Measurements from ENCODE around the gene CS. TPM values are rescaled to one million over a fixed set of nuclear protein-coding genes. Genes with fewer than 3 reads are reported as not detected.
A peak's percentile ranks its signal among the peaks of the same experiment; 100 is the strongest.
"Not testable (repeated sequence)": the region's sequence is repeated elsewhere in the genome, so short reads cannot be mapped to it uniquely, and the experiment has no call there.

CS gene
- total RNA-seq, 1 experiment from 2014 or later = 250 TPM

DNA sequence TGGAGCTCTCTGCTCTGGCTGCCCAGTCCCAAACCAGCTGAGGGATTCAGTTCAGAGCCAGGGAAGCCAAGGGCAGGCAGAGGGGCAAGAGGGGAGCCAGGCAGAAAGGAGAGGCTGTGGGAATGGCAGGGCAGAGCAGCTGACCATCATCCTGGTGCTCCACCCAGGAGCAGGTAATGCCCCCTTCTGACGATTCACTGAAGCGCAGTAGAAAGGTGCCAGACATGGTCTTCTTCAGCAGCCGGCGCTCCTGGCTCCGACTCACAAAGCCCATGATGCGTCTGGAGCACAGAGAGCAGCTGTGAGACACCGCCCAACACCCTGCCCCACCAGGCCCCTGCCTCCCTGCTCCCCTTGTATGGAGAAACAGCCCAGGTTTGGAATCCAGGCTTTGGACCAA is 46.5 kb upstream of the CS start:
- TF ChIP-seq, protein P1, sequence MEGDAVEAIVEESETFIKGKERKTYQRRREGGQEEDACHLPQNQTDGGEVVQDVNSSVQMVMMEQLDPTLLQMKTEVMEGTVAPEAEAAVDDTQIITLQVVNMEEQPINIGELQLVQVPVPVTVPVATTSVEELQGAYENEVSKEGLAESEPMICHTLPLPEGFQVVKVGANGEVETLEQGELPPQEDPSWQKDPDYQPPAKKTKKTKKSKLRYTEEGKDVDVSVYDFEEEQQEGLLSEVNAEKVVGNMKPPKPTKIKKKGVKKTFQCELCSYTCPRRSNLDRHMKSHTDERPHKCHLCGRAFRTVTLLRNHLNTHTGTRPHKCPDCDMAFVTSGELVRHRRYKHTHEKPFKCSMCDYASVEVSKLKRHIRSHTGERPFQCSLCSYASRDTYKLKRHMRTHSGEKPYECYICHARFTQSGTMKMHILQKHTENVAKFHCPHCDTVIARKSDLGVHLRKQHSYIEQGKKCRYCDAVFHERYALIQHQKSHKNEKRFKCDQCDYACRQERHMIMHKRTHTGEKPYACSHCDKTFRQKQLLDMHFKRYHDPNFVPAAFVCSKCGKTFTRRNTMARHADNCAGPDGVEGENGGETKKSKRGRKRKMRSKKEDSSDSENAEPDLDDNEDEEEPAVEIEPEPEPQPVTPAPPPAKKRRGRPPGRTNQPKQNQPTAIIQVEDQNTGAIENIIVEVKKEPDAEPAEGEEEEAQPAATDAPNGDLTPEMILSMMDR (conservative IDR thresholded peaks at IDR 0.05) = peak; percentile 57
- no peaks in the 10 kb centered on the region for H3K4me1 ChIP-seq (ENCODE audit: insufficient read depth, low read length)
- H3T11ph ChIP-seq (ENCODE audit: low read length) = no peak overlapping the region
- H4K8ac ChIP-seq (replicated peaks; ENCODE audit: insufficient read length, low read depth, low read length) = no peak overlapping the region
- no peak overlapping the region for H3K14ac ChIP-seq (ENCODE audit: insufficient read depth, low read length)
- no CpG with 5 or more reads among the region's 7 CpGs for WGBS (ENCODE audit: extremely low coverage, insufficient read length, low lambda C conversion rate)
- H4K20me1 ChIP-seq (ENCODE audit: control insufficient read depth, insufficient read depth, insufficient read length) = no peaks in the 10 kb centered on the region
- no peaks in the 10 kb centered on the region for H3K23me2 ChIP-seq (ENCODE audit: insufficient read length, low read depth, low read length, poor library complexity, severe bottlenecking)
- H3K4me3 Mint-ChIP-seq = no peak overlapping the region
- no peaks in the 10 kb centered on the region for H3K27me3 ChIP-seq (ENCODE audit: insufficient read depth, low read length)
- no peak overlapping the region for H2BK12ac ChIP-seq (ENCODE audit: insufficient read length, low read depth, low read length)
- no peaks in the 10 kb centered on the region for H3K4me1 Mint-ChIP-seq
- H3K9ac ChIP-seq (ENCODE audit: extremely low read depth, insufficient read length, low read length) = no peak overlapping the region
- no peak overlapping the region for H4K91ac ChIP-seq (ENCODE audit: insufficient read length, low read depth, low read length)
- no peak overlapping the region for H3K4me2 ChIP-seq (ENCODE audit: insufficient read depth, insufficient read length, low read length)
- H3K9me3 ChIP-seq (ENCODE audit: control insufficient read depth, low read depth, low read length) = no peaks in the 10 kb centered on the region
- no peak overlapping the region for H3K18ac ChIP-seq (ENCODE audit: insufficient read length, low read depth, low read length)
- H3K79me1 ChIP-seq (ENCODE audit: insufficient read depth, low read depth, low read length, poor library complexity, severe bottlenecking) = no peaks in the 10 kb centered on the region
- H2AFZ ChIP-seq (ENCODE audit: low read length) = no peak overlapping the region
- no peak overlapping the region for H4K5ac ChIP-seq (ENCODE audit: insufficient read length, low read depth, low read length)
- H2BK20ac ChIP-seq (ENCODE audit: low read depth, low read length, poor library complexity, severe bottlenecking) = no peak overlapping the region
- H2AK5ac ChIP-seq (ENCODE audit: insufficient read length, low read length) = no peak overlapping the region
- peaks cover 15 to 82% (median 73%) of the 10 kb centered on the region in 3 experiments; a peak in 6 of 7 replicates for H3K36me3 Mint-ChIP-seq (ENCODE audit: insufficient read depth in 1 of 3, low read depth in 3 of 3)
- H2BK120ac ChIP-seq (ENCODE audit: low read depth, low read length, poor library complexity, severe bottlenecking) = no peak overlapping the region
- no peak overlapping the region for H3K23ac ChIP-seq (ENCODE audit: insufficient read length, low read depth, low read length)
- H2BK15ac ChIP-seq (ENCODE audit: low read depth, low read length) = no peak overlapping the region
- DNase-seq = peak; percentile 78
- H3K4ac ChIP-seq (ENCODE audit: low read depth, low read length) = no peak overlapping the region
- H3K56ac ChIP-seq (ENCODE audit: insufficient read length, low read depth, low read length) = no peak overlapping the region
- H2BK5ac ChIP-seq (ENCODE audit: insufficient read length, low read length) = no peak overlapping the region
- peak overlapping the region in 2 of 3 experiments; percentile 24 to 49; a peak in 2 of 7 replicates for H3K27ac Mint-ChIP-seq
- no peaks in the 10 kb centered on the region for H3K9me3 Mint-ChIP-seq
- H3K27me3 Mint-ChIP-seq (ENCODE audit: low read depth) = no peaks in the 10 kb centered on the region
- no peak overlapping the region for H3K27ac ChIP-seq (ENCODE audit: insufficient read length, low read depth, low read length)
- no peaks in the 10 kb centered on the region for H3K79me2 ChIP-seq (ENCODE audit: insufficient read depth, low read length)

DNA sequence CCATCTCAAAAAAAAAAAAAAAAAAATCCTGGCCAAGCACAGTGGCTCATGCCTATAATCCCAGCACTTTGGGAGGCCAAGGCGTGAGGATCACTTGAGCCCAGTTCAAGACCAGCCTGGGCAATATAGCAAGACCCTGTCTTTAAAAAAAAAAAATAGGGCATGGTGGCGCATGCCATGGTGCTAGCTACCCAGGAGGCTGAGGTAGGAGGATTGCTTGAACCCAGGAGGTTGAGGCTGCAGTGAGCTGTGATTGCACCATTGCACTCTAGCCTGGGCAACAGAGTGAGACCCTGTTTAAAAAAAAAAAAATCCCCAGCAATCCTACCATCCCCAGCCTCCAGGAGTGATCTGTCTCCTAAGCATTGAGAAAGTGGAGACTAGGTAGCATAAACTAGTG is 42.2 kb upstream of the CS start:
- not testable (repeated sequence) for H3K23me2 ChIP-seq (ENCODE audit: insufficient read length, low read depth, low read length, poor library complexity, severe bottlenecking); H3K79me2 ChIP-seq (ENCODE audit: insufficient read depth, low read length); H3K56ac ChIP-seq (ENCODE audit: insufficient read length, low read depth, low read length); H3T11ph ChIP-seq (ENCODE audit: low read length); H4K5ac ChIP-seq (ENCODE audit: insufficient read length, low read depth, low read length); H3K9ac ChIP-seq (ENCODE audit: extremely low read depth, insufficient read length, low read length); H3K4me2 ChIP-seq (ENCODE audit: insufficient read depth, insufficient read length, low read length); H2AK5ac ChIP-seq (ENCODE audit: insufficient read length, low read length); H3K27ac Mint-ChIP-seq; H2BK5ac ChIP-seq (ENCODE audit: insufficient read length, low read length); H4K20me1 ChIP-seq (ENCODE audit: control insufficient read depth, insufficient read depth, insufficient read length); H3K79me1 ChIP-seq (ENCODE audit: insufficient read depth, low read depth, low read length, poor library complexity, severe bottlenecking); H3K18ac ChIP-seq (ENCODE audit: insufficient read length, low read depth, low read length); H4K91ac ChIP-seq (ENCODE audit: insufficient read length, low read depth, low read length); H3K27ac ChIP-seq (ENCODE audit: insufficient read length, low read depth, low read length); H2BK12ac ChIP-seq (ENCODE audit: insufficient read length, low read depth, low read length); DNase-seq; H2BK15ac ChIP-seq (ENCODE audit: low read depth, low read length); H3K27me3 ChIP-seq (ENCODE audit: insufficient read depth, low read length); H2BK20ac ChIP-seq (ENCODE audit: low read depth, low read length, poor library complexity, severe bottlenecking); H2BK120ac ChIP-seq (ENCODE audit: low read depth, low read length, poor library complexity, severe bottlenecking); H3K9me3 ChIP-seq (ENCODE audit: control insufficient read depth, low read depth, low read length); H4K8ac ChIP-seq (replicated peaks; ENCODE audit: insufficient read length, low read depth, low read length); H3K14ac ChIP-seq (ENCODE audit: insufficient read depth, low read length); H3K23ac ChIP-seq (ENCODE audit: insufficient read length, low read depth, low read length); H3K4ac ChIP-seq (ENCODE audit: low read depth, low read length); H2AFZ ChIP-seq (ENCODE audit: low read length); H3K9me3 Mint-ChIP-seq; H3K4me3 Mint-ChIP-seq
- no CpG with 5 or more reads among the region's 2 CpGs for WGBS (ENCODE audit: extremely low coverage, insufficient read length, low lambda C conversion rate)
- peaks cover 18% of the 10 kb centered on the region for H3K4me1 ChIP-seq (ENCODE audit: insufficient read depth, low read length)
- Mint-ChIP-seq H3K27me3 (ENCODE audit: low read depth) (peaks cover 11% of the 10 kb centered on the region), H3K36me3 (ENCODE audit: insufficient read depth in 1 of 3, low read depth in 3 of 3) (peaks cover 2 to 47% (median 32%) of the 10 kb centered on the region in 3 experiments; a peak in 6 of 7 replicates), H3K4me1 (peaks cover 23 to 26% of the 10 kb centered on the region in 2 experiments)

Data from H9 (cell line).